Naive thymus-derived CD8-positive, alpha-beta T cell (primary cell): ENCODE measurements around the gene ACOXL. TPM values are rescaled to one million over a fixed set of nuclear protein-coding genes. Genes with fewer than 3 reads are reported as not detected.
A peak's percentile ranks its signal among the peaks of the same experiment; 100 is the strongest.

Experiments used
- ATAC-seq, 2 donors: fragments of 150-1000 bp; cut with Tn5 transposase in 1 of 2; sonication (Bioruptor Pico), chemical (Tn5 transposase) in 1 of 2; 1 replicate in 1 of 2; 2 replicates in 1 of 2; pipeline ENCODE4 v1.10.0; 2021; ENCODE audit warnings: mild to moderate bottlenecking in 2 of 2, moderate library complexity in 2 of 2
- POLR2A ChIA-PET: fragments of 350-600 bp; sonication (Branson Sonifier 250); formaldehyde crosslinking; loops from one replicate; lab custom pipeline; 2021; ENCODE audit warnings: antibody characterized with exemption; lab: Charles Lee
- DNase-seq, 10 donors: peaks; one replicate each; pipeline versions ENCODE4 v3.0.0 to v3.0.0-alpha.2; 2020 to 2022
- H3K27ac Mint-ChIP-seq, 10 donors: one replicate each; pipeline ENCODE4 v1.8.0; 2020 to 2022; ENCODE audit warnings: mild to moderate bottlenecking in 10 of 10, mixed read lengths in 10 of 10, moderate library complexity in 4 of 10, inconsistent platforms in 1 of 10
- H3K27me3 Mint-ChIP-seq, 5 donors: one replicate each; pipeline ENCODE4 v1.8.0; 2021 to 2022; ENCODE audit warnings: mixed read lengths in 5 of 5
- H3K36me3 Mint-ChIP-seq, 3 donors: one replicate each; pipeline ENCODE4 v1.8.0; 2020 to 2022; ENCODE audit warnings: mixed read lengths in 3 of 3, mild to moderate bottlenecking in 2 of 3, inconsistent platforms in 1 of 3
- H3K4me1 Mint-ChIP-seq, 4 donors: one replicate each; pipeline ENCODE4 v1.8.0; 2021 to 2022; ENCODE audit warnings: mixed read lengths in 4 of 4
- H3K4me3 Mint-ChIP-seq, 10 donors: one replicate each; pipeline ENCODE4 v1.8.0; 2020 to 2022; ENCODE audit warnings: mild to moderate bottlenecking in 10 of 10, mixed read lengths in 10 of 10, moderate library complexity in 6 of 10, inconsistent platforms in 1 of 10
- H3K9me3 Mint-ChIP-seq, 9 donors: one replicate each; pipeline ENCODE4 v1.8.0; 2020 to 2022; ENCODE audit warnings: mixed read lengths in 9 of 9, mild to moderate bottlenecking in 3 of 9, inconsistent platforms in 1 of 9, moderate library complexity in 1 of 9
- polyA plus RNA-seq, 3 donors: library from polyadenylated mRNA; unstranded; fragments of 300-500 nt; fragmentation: Illumina TruSeq; gene quantifications; one replicate each; pipeline ENCODE4 v1.2.3, GENCODE V29; 2021
- total RNA-seq, 8 experiments: library from RNA in 2 of 8; stranded (reverse) in 2 of 8; gene quantifications; one replicate each; pipeline ENCODE4 v1.2.3 and lab custom pipeline; 2021 to 2026

Gene ACOXL
- total and polyA plus RNA-seq, 5 experiments from 2014 or later = not detected

- POLR2A ChIA-PET = interaction anchor here (1.9 to 4.5 kb wide), 2 partner anchors 10 to 13 kb away, joined by 13 to 14 read pairs; no protein-coding TSS in a partner anchor
Measured at GRCh38 chr2:110871637-110872036, 139.3 kb downstream of the ACOXL start.

GRCh38 chr2:110872521-110872920, 140.1 kb downstream of the ACOXL start:
- POLR2A ChIA-PET = interaction anchor here (1.5 to 4.5 kb wide), 4 partner anchors 11 to 25 kb away, joined by 5 to 14 read pairs (median 12); no protein-coding TSS in a partner anchor
- H3K27me3 Mint-ChIP-seq = peaks cover 0 to under 1% (median 0%) of the 10 kb centered on the region in 5 donors
- H3K27ac Mint-ChIP-seq = peak overlapping the region in 6 of 10 donors; percentile 49 to 90 (median 78)
- peak overlapping the region in 2 of 10 donors; percentile 11 to 13 for H3K4me3 Mint-ChIP-seq
- H3K4me1 Mint-ChIP-seq = peaks cover 21 to 66% (median 27%) of the 10 kb centered on the region in 4 donors
- ATAC-seq (no peak), DNase-seq (no peak)
- no peaks in the 10 kb centered on the region for H3K36me3 Mint-ChIP-seq
- no peaks in the 10 kb centered on the region for H3K9me3 Mint-ChIP-seq

More at GRCh38 chr2:110871637-110872036, 139.3 kb downstream of the ACOXL start:
- Mint-ChIP-seq H3K36me3 (no peaks in the 10 kb centered on the region), H3K4me1 (peaks cover 17 to 63% (median 22%) of the 10 kb centered on the region in 4 donors), H3K27me3 (peaks cover 0 to 2% (median 0%) of the 10 kb centered on the region in 5 donors), H3K27ac (peak overlapping the region in 5 of 10 donors; percentile 4 to 74 (median 41)), H3K9me3 (no peaks in the 10 kb centered on the region), H3K4me3 (no peak overlapping the region)
- DNase-seq = no peak
- ATAC-seq = no peak

GRCh38 chr2:110873056-110873502, 140.7 kb downstream of the ACOXL start:
- peak in 2 of 10 donors; percentile 29 to 36 for DNase-seq
- Mint-ChIP-seq H3K4me1 (peaks cover 21 to 71% (median 28%) of the 10 kb centered on the region in 4 donors), H3K27ac (peak overlapping the region; percentile 44 to 90 (median 74)), H3K36me3 (peaks cover 0 to 2% (median 0%) of the 10 kb centered on the region in 3 donors), H3K4me3 (peak overlapping the region in 8 of 10 donors; percentile 12 to 70 (median 50)), H3K27me3 (peaks cover 0 to 1% (median 0%) of the 10 kb centered on the region in 5 donors), H3K9me3 (peaks cover 0 to 4% (median 1%) of the 10 kb centered on the region in 9 donors)
- POLR2A ChIA-PET = interaction anchor here (1.2 to 4.5 kb wide), 5 partner anchors 11 to 247 kb away, joined by 3 to 14 read pairs (median 11); partner anchors contain the start of gene BCL2L11
- ATAC-seq = peak; percentile 57 to 70

GRCh38 chr2:110873597-110874452, 141.5 kb downstream of the ACOXL start:
- H3K27me3 Mint-ChIP-seq = peaks cover 0 to 3% (median 0%) of the 10 kb centered on the region in 5 donors
- peak overlapping the region in 9 of 10 donors; percentile 44 to 90 (median 75) for H3K27ac Mint-ChIP-seq
- H3K9me3 Mint-ChIP-seq = peaks cover 0 to 9% (median 4%) of the 10 kb centered on the region in 9 donors
- DNase-seq (no peak), ATAC-seq (peak in 1 of 2 donors; percentile 32)
- POLR2A ChIA-PET = interaction anchor here (1.2 to 4.5 kb wide), 5 partner anchors 12 to 246 kb away, joined by 3 to 14 read pairs (median 11); partner anchors contain the start of gene BCL2L11
- H3K36me3 Mint-ChIP-seq = peaks cover 0 to 4% (median 0%) of the 10 kb centered on the region in 3 donors
- H3K4me3 Mint-ChIP-seq = peak overlapping the region in 5 of 10 donors; percentile 2 to 70 (median 53)
- peaks cover 21 to 71% (median 28%) of the 10 kb centered on the region in 4 donors for H3K4me1 Mint-ChIP-seq

GRCh38 chr2:110874453-110875383, 142.3 kb downstream of the ACOXL start:
- ATAC-seq (no peak), DNase-seq (no peak)
- Mint-ChIP-seq H3K9me3 (peaks cover 0 to 9% (median 4%) of the 10 kb centered on the region in 9 donors), H3K27ac (peak overlapping the region in 7 of 10 donors; percentile 25 to 90 (median 75)), H3K36me3 (peaks cover 0 to 4% (median 0%) of the 10 kb centered on the region in 3 donors), H3K27me3 (peaks cover 0 to 3% (median 0%) of the 10 kb centered on the region in 5 donors), H3K4me1 (peaks cover 21 to 69% (median 27%) of the 10 kb centered on the region in 4 donors), H3K4me3 (peak overlapping the region in 1 of 10 donors; percentile 43)
- POLR2A ChIA-PET = interaction anchor here (0.9 to 4.5 kb wide), 3 partner anchors 13 to 22 kb away, joined by 3 to 14 read pairs (median 4); no protein-coding TSS in a partner anchor

- Mint-ChIP-seq H3K27me3 (peaks cover 0 to 3% (median 0%) of the 10 kb centered on the region in 5 donors), H3K36me3 (peaks cover 0 to 4% (median 0%) of the 10 kb centered on the region in 3 donors), H3K4me3 (peak overlapping the region in 2 of 10 donors; percentile 7), H3K27ac (peak overlapping the region in 3 of 10 donors; percentile 57 to 90 (median 87)), H3K9me3 (peaks cover 0 to 9% (median 4%) of the 10 kb centered on the region in 9 donors), H3K4me1 (peaks cover 21 to 66% (median 25%) of the 10 kb centered on the region in 4 donors)
- DNase-seq = no peak
- no peak for ATAC-seq
- POLR2A ChIA-PET = interaction anchor here (0.9 to 1.8 kb wide), 2 partner anchors 14 to 22 kb away, joined by 3 to 4 read pairs; no protein-coding TSS in a partner anchor
Measured at GRCh38 chr2:110875384-110875725, 143.0 kb downstream of the ACOXL start.

GRCh38 chr2:110876167-110876999, 144.0 kb downstream of the ACOXL start:
- POLR2A ChIA-PET = interaction anchor here (0.8 to 1.8 kb wide), 5 partner anchors 16 to 244 kb away, joined by 3 to 11 read pairs (median 4); partner anchors contain the start of gene BCL2L11
- H3K4me1 Mint-ChIP-seq = peaks cover 18 to 58% (median 25%) of the 10 kb centered on the region in 4 donors
- H3K9me3 Mint-ChIP-seq = peaks cover 0 to 9% (median 4%) of the 10 kb centered on the region in 9 donors
- H3K27me3 Mint-ChIP-seq = peaks cover 0 to 3% (median 0%) of the 10 kb centered on the region in 5 donors
- H3K36me3 Mint-ChIP-seq = peaks cover 0 to 4% (median 0%) of the 10 kb centered on the region in 3 donors
- peak overlapping the region; percentile 29 to 94 (median 83) for H3K27ac Mint-ChIP-seq
- DNase-seq (no peak), ATAC-seq (no peak)
- H3K4me3 Mint-ChIP-seq = peak overlapping the region; percentile 33 to 89 (median 75)

GRCh38 chr2:110877031-110877827, 144.9 kb downstream of the ACOXL start:
- POLR2A ChIA-PET = interaction anchor here (0.8 to 1.8 kb wide), 5 partner anchors 16 to 244 kb away, joined by 3 to 11 read pairs (median 4); partner anchors contain the start of gene BCL2L11
- peaks cover 0 to 3% (median 0%) of the 10 kb centered on the region in 5 donors for H3K27me3 Mint-ChIP-seq
- H3K27ac Mint-ChIP-seq = peak overlapping the region; percentile 63 to 94 (median 82)
- peaks cover 0 to 10% (median 6%) of the 10 kb centered on the region in 9 donors for H3K9me3 Mint-ChIP-seq
- DNase-seq (peak in 1 of 10 donors; percentile 43), ATAC-seq (peak; percentile 50 to 80)
- peaks cover 0 to 4% (median 2%) of the 10 kb centered on the region in 3 donors for H3K36me3 Mint-ChIP-seq
- peak overlapping the region; percentile 55 to 89 (median 75) for H3K4me3 Mint-ChIP-seq
- H3K4me1 Mint-ChIP-seq = peaks cover 17 to 51% (median 25%) of the 10 kb centered on the region in 4 donors

- Mint-ChIP-seq H3K36me3 (peaks cover 0 to 4% (median 2%) of the 10 kb centered on the region in 3 donors), H3K4me3 (peak overlapping the region in 2 of 10 donors; percentile 7 to 31), H3K9me3 (peaks cover 0 to 13% (median 6%) of the 10 kb centered on the region in 9 donors), H3K27me3 (peaks cover 0 to 3% (median 0%) of the 10 kb centered on the region in 5 donors), H3K27ac (peak overlapping the region in 2 of 10 donors; percentile 22 to 83), H3K4me1 (peaks cover 14 to 43% (median 18%) of the 10 kb centered on the region in 4 donors)
- POLR2A ChIA-PET = no interaction called here
- no peak for DNase-seq
- no peak for ATAC-seq
Measured at GRCh38 chr2:110878150-110878549, 145.8 kb downstream of the ACOXL start.
